Suprapubic skin (tissue), 4 donors: ENCODE results near the gene MTX1.

ENCODE experiments used
- EP300 ChIP-seq: sonication (generic); formaldehyde crosslinking; IDR thresholded peaks from one replicate; pipeline ENCODE4 v1.6.1; 2017; ENCODE audit warnings: antibody characterized with exemption
- POLR2A ChIP-seq, 2 donors: fragments of 450-650 bp; IDR thresholded peaks; one replicate each; pipeline ENCODE4 v1.6.1; 2017; ENCODE audit warnings: antibody characterized with exemption in 2 of 2, mild to moderate bottlenecking in 2 of 2, moderate library complexity in 2 of 2
- POLR2AphosphoS5 ChIP-seq, 3 donors: sonication (generic); formaldehyde crosslinking; IDR thresholded peaks; one replicate each; pipeline ENCODE4 v1.6.1; 2017; ENCODE audit warnings: antibody characterized with exemption in 3 of 3
- TF ChIP-seq, protein P1 (sequence below), 2 donors: fragments of 200-600 bp in 1 of 2; fragments of 450-650 bp in 1 of 2; sonication (generic) in 1 of 2; IDR thresholded peaks; one replicate each; pipeline ENCODE4 v1.5.1; 2016 to 2019; ENCODE audit warnings: antibody characterized with exemption in 2 of 2, mild to moderate bottlenecking in 1 of 2, moderate library complexity in 1 of 2

DNA sequence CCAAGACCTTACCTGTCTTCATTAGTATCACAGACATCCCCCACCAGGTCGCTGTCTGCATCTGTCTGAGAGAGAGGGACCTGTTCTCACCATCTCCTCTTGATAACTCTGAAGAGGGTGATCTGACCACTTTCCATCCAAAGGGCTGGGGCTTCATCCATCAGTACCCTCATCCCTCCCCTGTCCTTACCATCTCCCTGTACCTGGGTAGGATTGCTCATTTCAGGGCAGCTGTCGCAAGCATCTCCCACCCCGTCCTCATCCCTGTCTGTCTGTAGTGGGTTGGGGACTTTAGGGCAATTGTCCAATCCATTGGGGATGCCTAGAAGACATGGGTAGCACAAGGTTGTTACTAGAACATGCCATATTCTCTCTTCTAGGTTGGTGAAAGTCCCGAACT is 8.7 kb upstream of the MTX1 start:
- TF ChIP-seq, protein P1, sequence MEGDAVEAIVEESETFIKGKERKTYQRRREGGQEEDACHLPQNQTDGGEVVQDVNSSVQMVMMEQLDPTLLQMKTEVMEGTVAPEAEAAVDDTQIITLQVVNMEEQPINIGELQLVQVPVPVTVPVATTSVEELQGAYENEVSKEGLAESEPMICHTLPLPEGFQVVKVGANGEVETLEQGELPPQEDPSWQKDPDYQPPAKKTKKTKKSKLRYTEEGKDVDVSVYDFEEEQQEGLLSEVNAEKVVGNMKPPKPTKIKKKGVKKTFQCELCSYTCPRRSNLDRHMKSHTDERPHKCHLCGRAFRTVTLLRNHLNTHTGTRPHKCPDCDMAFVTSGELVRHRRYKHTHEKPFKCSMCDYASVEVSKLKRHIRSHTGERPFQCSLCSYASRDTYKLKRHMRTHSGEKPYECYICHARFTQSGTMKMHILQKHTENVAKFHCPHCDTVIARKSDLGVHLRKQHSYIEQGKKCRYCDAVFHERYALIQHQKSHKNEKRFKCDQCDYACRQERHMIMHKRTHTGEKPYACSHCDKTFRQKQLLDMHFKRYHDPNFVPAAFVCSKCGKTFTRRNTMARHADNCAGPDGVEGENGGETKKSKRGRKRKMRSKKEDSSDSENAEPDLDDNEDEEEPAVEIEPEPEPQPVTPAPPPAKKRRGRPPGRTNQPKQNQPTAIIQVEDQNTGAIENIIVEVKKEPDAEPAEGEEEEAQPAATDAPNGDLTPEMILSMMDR (IDR thresholded peaks at IDR 0.05): no peak
- TF ChIP-seq POLR2AphosphoS5 (IDR thresholded peaks at IDR 0.05) (no peak), POLR2A (IDR thresholded peaks at IDR 0.05) (no peak), EP300 (no peak)
